ENCODE data around the gene CD274. TPM values are rescaled to one million over a fixed set of nuclear protein-coding genes. Genes with fewer than 3 reads are reported as not detected.

Gene CD274
- total and polyA plus RNA-seq, 10 of the 15 experiments (the other 5 are each of a cell fraction or from before 2014, with no cell fraction given), result 9.4 to 128 (median 24.6) TPM

GRCh38 chr9:5418481-5418880 lies 31.9 kb upstream of the CD274 start (continued):
- TF ChIP-seq CEBPZ (IDR thresholded peaks at IDR 0.05; ENCODE audit: low read depth, low read length) (no peak), DPF2 (IDR thresholded peaks at IDR 0.05) (no peak), EGR1 (IDR thresholded peaks at IDR 0.05; ENCODE audit: borderline replicate concordance in 1 of 2, low read depth in 2 of 2, low read length in 2 of 2) (no peak), MTA3 (IDR thresholded peaks at IDR 0.05; ENCODE audit: borderline replicate concordance, low read length) (no peak), SUZ12 (IDR thresholded peaks at IDR 0.05; ENCODE audit: unreplicated experiment) (no peak), ETV6 (conservative IDR thresholded peaks at IDR 0.05 in 1 of 2, IDR thresholded peaks at IDR 0.05 in 1 of 2; ENCODE audit: borderline replicate concordance in 1 of 2, low read depth in 1 of 2) (no peak), RCOR1 (conservative IDR thresholded peaks at IDR 0.05; ENCODE audit: low read depth, low read length) (no peak), ZSCAN29 (IDR thresholded peaks at IDR 0.05) (no peak), KLF5 (IDR thresholded peaks at IDR 0.05; ENCODE audit: partially characterized antibody) (no peak)

DNA sequence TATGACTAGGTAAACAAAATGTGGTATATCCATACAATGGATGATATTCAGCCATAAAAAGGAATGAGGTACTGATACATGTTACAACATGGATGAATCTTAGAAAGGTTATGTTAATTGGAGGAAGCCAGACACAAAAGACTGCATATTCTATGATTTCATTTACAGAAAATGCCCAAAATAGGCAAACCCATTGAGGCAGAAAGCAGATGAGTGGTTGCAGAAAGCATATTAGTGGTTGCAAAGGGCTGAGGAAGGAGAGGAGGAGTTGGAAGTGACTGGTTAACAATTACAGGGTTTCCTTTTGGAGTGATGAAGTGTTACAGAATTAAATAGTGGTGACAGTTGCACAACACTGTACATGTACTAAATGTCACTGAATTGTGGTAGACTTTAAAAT lies 30.4 kb upstream of the CD274 start:
- FAIRE-seq, result no peak
- in situ Hi-C loops (cut with MboI), result no loop called here
- TF ChIP-seq BRCA1 (IDR thresholded peaks at IDR 0.05; ENCODE audit: low read depth, low read length), result no peak
- TF ChIP-seq SRF (IDR thresholded peaks at IDR 0.05; ENCODE audit: low read depth in 2 of 2, low read length in 2 of 2), result peak in 1 of 2 experiments; percentile 72; a peak in 2 of 4 replicates
- TF ChIP-seq, protein P1, sequence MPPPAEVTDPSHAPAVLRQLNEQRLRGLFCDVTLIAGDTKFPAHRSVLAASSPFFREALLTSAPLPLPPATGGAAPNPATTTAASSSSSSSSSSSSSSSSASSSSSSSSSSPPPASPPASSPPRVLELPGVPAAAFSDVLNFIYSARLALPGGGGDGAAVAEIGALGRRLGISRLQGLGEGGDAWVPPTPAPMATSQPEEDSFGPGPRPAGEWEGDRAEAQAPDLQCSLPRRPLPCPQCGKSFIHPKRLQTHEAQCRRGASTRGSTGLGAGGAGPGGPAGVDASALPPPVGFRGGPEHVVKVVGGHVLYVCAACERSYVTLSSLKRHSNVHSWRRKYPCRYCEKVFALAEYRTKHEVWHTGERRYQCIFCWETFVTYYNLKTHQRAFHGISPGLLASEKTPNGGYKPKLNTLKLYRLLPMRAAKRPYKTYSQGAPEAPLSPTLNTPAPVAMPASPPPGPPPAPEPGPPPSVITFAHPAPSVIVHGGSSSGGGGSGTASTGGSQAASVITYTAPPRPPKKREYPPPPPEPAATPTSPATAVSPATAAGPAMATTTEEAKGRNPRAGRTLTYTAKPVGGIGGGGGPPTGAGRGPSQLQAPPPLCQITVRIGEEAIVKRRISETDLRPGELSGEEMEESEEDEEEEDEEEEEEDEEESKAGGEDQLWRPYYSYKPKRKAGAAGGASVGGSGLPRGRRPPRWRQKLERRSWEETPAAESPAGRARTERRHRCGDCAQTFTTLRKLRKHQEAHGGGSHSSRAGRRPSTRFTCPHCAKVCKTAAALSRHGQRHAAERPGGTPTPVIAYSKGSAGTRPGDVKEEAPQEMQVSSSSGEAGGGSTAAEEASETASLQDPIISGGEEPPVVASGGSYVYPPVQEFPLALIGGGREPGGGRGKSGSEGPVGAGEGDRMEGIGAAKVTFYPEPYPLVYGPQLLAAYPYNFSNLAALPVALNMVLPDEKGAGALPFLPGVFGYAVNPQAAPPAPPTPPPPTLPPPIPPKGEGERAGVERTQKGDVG (CRISPR knock-in tag; IDR thresholded peaks at IDR 0.05), result no peak
- peak; percentile 4; the same call in 1 of the 2 replicates for TF ChIP-seq RUNX3 (IDR thresholded peaks at IDR 0.05; ENCODE audit: low read length)

More for the DNA sequence above, 30.4 kb upstream of the CD274 start:
- SMC1A ChIA-PET (ENCODE audit: uncharacterized antibody, unreplicated experiment), result no interaction called here
- H3K4me1 ChIP-seq (ENCODE audit: control insufficient read depth, insufficient read depth, low read length), result no peaks in the 10 kb centered on the region
- TSS peak; percentile 31 for BruUV-seq (replicated peaks)
- no peaks in the 10 kb centered on the region for H3K79me2 ChIP-seq (ENCODE audit: control insufficient read depth, insufficient read depth, low read length)
- no peak overlapping the region for H2AFZ ChIP-seq (ENCODE audit: control insufficient read depth, low read depth, low read length)
- no peak overlapping the region for H3K4me3 ChIP-seq
- H3K27me3 ChIP-seq (replicated peaks in 1 of 2; ENCODE audit: control insufficient read depth in 2 of 2, insufficient read depth in 2 of 2, low read length in 1 of 2), result no peaks in the 10 kb centered on the region
- intact Hi-C loops (cut with micrococcal nuclease; ENCODE audit: unreplicated experiment), result loop anchor here (10.0 kb wide), 1 partner anchor 235 kb away; the partner anchor contains the start of gene INSL6
- peaks cover 0 to 5% of the 10 kb centered on the region in 2 experiments; a peak in 3 of 4 replicates for H3K36me3 ChIP-seq (ENCODE audit: control insufficient read depth in 2 of 2, insufficient read depth in 2 of 2, low read length in 1 of 2)
- DNase-seq (ENCODE audit: low read depth, low spot score), result no peak
- no peaks in the 10 kb centered on the region for H4K20me1 ChIP-seq (ENCODE audit: control insufficient read depth, insufficient read depth)
- no peak; the same call in 2 of the 3 replicates for ATAC-seq
- RAD21 ChIA-PET (ENCODE audit: unreplicated experiment), result no interaction called here
- no peak overlapping the region for H3K27ac ChIP-seq (ENCODE audit: control insufficient read depth, insufficient read depth)
- no peak overlapping the region for H3K9ac ChIP-seq (ENCODE audit: control insufficient read depth, insufficient read depth, low read length)
- POLR2A ChIA-PET, result no interaction called here
- CTCF ChIA-PET, result interaction anchor here (0.7 kb wide), 1 partner anchor 70 kb away, joined by 4 read pairs; no protein-coding TSS in a partner anchor
- H3K4me2 ChIP-seq (ENCODE audit: control insufficient read depth, insufficient read depth), result no peak overlapping the region
- no peaks in the 10 kb centered on the region; the same call in 1 of the 3 replicates for H3K9me3 ChIP-seq (replicated peaks; ENCODE audit: control insufficient read depth, insufficient read depth, low read length)

Data from GM12878 (cell line).